PC-9 (cell line): ENCODE data around the gene RAB3IL1. TPM values are rescaled to one million over a fixed set of nuclear protein-coding genes. Genes with fewer than 3 reads are reported as not detected.

ENCODE experiments used
- BruUV-seq: library from RNA; stranded (reverse); fragments of 400-500 nt; replicated peaks from 2 replicates; lab custom pipeline; 2021; lab: Mats Ljungman, UMichigan
- CTCF ChIA-PET: fragments of 300-600 bp; sonication (Branson Sonifier 250); formaldehyde crosslinking; loops from one replicate; lab custom pipeline; 2022; ENCODE audit warnings: antibody characterized with exemption; lab: Charles Lee
- POLR2A ChIA-PET: fragments of 300-600 bp; sonication (Branson Sonifier 250); formaldehyde crosslinking; loops from one replicate; lab custom pipeline; 2022; ENCODE audit warnings: antibody characterized with exemption; ENCODE audit not compliant: unreplicated experiment; lab: Charles Lee
- DNase-seq, 2 experiments: peaks; one replicate each; pipeline versions ENCODE4 v3.0.0 to v3.0.0-alpha.2; 2015 to 2022; ENCODE audit warnings: mixed read lengths in 1 of 2
- H2AFZ ChIP-seq: fragments of 200-600 bp; sonication (generic); 2 replicates; pipeline ENCODE4 v1.8.1; 2017; ENCODE audit warnings: antibody characterized with exemption
- H3F3A ChIP-seq: fragments of 200-600 bp; sonication (generic); 2 replicates; pipeline ENCODE4 v1.8.1; 2017; ENCODE audit warnings: antibody characterized with exemption, mild to moderate bottlenecking, low read depth; ENCODE audit not compliant: insufficient read depth
- H3K27ac ChIP-seq: fragments of 200-600 bp; sonication (generic); 2 replicates; pipeline ENCODE4 v1.6.1; 2016; ENCODE audit warnings: mixed run types
- H3K27me3 ChIP-seq: fragments of 200-600 bp; sonication (generic); 2 replicates; pipeline ENCODE4 v1.6.1; 2016; ENCODE audit warnings: low read depth, mixed run types; ENCODE audit not compliant: insufficient read depth
- H3K36me3 ChIP-seq: fragments of 200-600 bp; sonication (generic); 2 replicates; pipeline ENCODE4 v1.6.1; 2016; ENCODE audit warnings: low read depth, mixed run types
- H3K4me1 ChIP-seq: fragments of 200-600 bp; sonication (generic); replicated peaks from 2 replicates; pipeline ENCODE4 v1.6.1; 2016; ENCODE audit warnings: mixed run types; ENCODE audit not compliant: insufficient read depth
- H3K4me2 ChIP-seq: fragments of 200-600 bp; sonication (generic); 2 replicates; pipeline ENCODE4 v1.6.1; 2017; ENCODE audit warnings: mixed run types
- H3K4me3 ChIP-seq: fragments of 200-600 bp; sonication (generic); 2 replicates; pipeline ENCODE4 v1.6.1; 2016; ENCODE audit warnings: mixed run types
- H3K79me2 ChIP-seq: fragments of 200-600 bp; sonication (generic); 2 replicates; pipeline ENCODE4 v1.6.1; 2017; ENCODE audit warnings: low read depth, mixed run types
- H3K9me2 ChIP-seq: fragments of 200-600 bp; sonication (generic); 2 replicates; pipeline ENCODE4 v1.8.1; 2017; ENCODE audit warnings: mild to moderate bottlenecking; ENCODE audit not compliant: insufficient read depth
- H3K9me3 ChIP-seq: fragments of 200-600 bp; sonication (generic); 2 replicates; pipeline ENCODE4 v1.8.1; 2016; ENCODE audit warnings: low read depth; ENCODE audit not compliant: insufficient read depth
- H4K20me1 ChIP-seq: fragments of 200-600 bp; sonication (generic); 2 replicates; pipeline ENCODE4 v1.8.1; 2017; ENCODE audit not compliant: insufficient read depth
- CTCF ChIP-seq: fragments of 200-600 bp; sonication (generic); conservative IDR thresholded peaks from 2 replicates; pipeline ENCODE4 v1.6.1; 2017; ENCODE audit warnings: mixed run types, antibody characterized with exemption, mild to moderate bottlenecking, moderate library complexity
- EZH2 ChIP-seq: fragments of 200-600 bp; sonication (generic); IDR thresholded peaks from 2 replicates; pipeline ENCODE4 v1.8.0; 2017; ENCODE audit warnings: antibody characterized with exemption, low read depth
- intact Hi-C: fragments of 100-400 bp; cut with micrococcal nuclease; formaldehyde crosslinking; loops from one replicate; pipeline ENCODE4 v1.10.0; 2022; ENCODE audit not compliant: unreplicated experiment
- total RNA-seq: library from RNA; stranded (reverse); gene quantifications from 2 replicates; pipeline ENCODE4 v1.2.3, GENCODE V29; 2021

RAB3IL1 gene
- total RNA-seq, 1 experiment from 2014 or later: 4.4 TPM

GRCh38 chr11:61911701-61912529 is 5.5 kb downstream of the RAB3IL1 start:
- peaks cover 9% of the 10 kb centered on the region; the same call in 1 of the 2 replicates for H3F3A ChIP-seq
- no peaks in the 10 kb centered on the region for H3K9me2 ChIP-seq
- no peak for DNase-seq
- H3K4me3 ChIP-seq: no peak overlapping the region
- POLR2A ChIA-PET: no interaction called here
- H3K27ac ChIP-seq: no peak overlapping the region
- no peak overlapping the region for H3K4me2 ChIP-seq
- H3K4me1 ChIP-seq: no peaks in the 10 kb centered on the region
- BruUV-seq: no TSS peak
- H3K79me2 ChIP-seq: no peaks in the 10 kb centered on the region
- CTCF ChIA-PET: interaction anchor here (0.6 kb wide), 1 partner anchor 13 kb away, joined by 6 read pairs; no protein-coding TSS in a partner anchor
- no peaks in the 10 kb centered on the region for H3K9me3 ChIP-seq
- no peak for TF ChIP-seq CTCF
- no peak for TF ChIP-seq EZH2
- H2AFZ ChIP-seq: no peak overlapping the region
- no peaks in the 10 kb centered on the region for H3K36me3 ChIP-seq
- intact Hi-C loops: no loop called here
- no peaks in the 10 kb centered on the region for H4K20me1 ChIP-seq
- H3K27me3 ChIP-seq: no peaks in the 10 kb centered on the region

- no peak for TF ChIP-seq CTCF
- TF ChIP-seq EZH2: no peak
- ChIA-PET POLR2A (no interaction called here), CTCF (interaction anchor here (0.6 kb wide), 1 partner anchor 13 kb away, joined by 6 read pairs; no protein-coding TSS in a partner anchor)
- no peak for DNase-seq
- H4K20me1 ChIP-seq: no peaks in the 10 kb centered on the region
- no peaks in the 10 kb centered on the region for H3K4me1 ChIP-seq
- no peaks in the 10 kb centered on the region for H3K9me2 ChIP-seq
- H3F3A ChIP-seq: peaks cover 9% of the 10 kb centered on the region; the same call in 1 of the 2 replicates
- intact Hi-C loops: no loop called here
- no peak overlapping the region for H3K27ac ChIP-seq
- no TSS peak for BruUV-seq
- H3K4me2 ChIP-seq: no peak overlapping the region
- no peaks in the 10 kb centered on the region for H3K27me3 ChIP-seq
- no peaks in the 10 kb centered on the region for H3K9me3 ChIP-seq
- H3K79me2 ChIP-seq: no peaks in the 10 kb centered on the region
- no peak overlapping the region for H3K4me3 ChIP-seq
- H2AFZ ChIP-seq: no peak overlapping the region
- no peaks in the 10 kb centered on the region for H3K36me3 ChIP-seq
These were observed 6.2 kb downstream of the RAB3IL1 start for GRCh38 chr11:61911128-61911700.

- H3K27ac ChIP-seq: no peak overlapping the region
These were observed 6.9 kb downstream of the RAB3IL1 start for GRCh38 chr11:61910187-61911127.

More at GRCh38 chr11:61910187-61911127, 6.9 kb downstream of the RAB3IL1 start:
- no peaks in the 10 kb centered on the region for H3K4me1 ChIP-seq
- no peaks in the 10 kb centered on the region for H3K36me3 ChIP-seq
- no peak overlapping the region for H3K4me3 ChIP-seq
- ChIA-PET CTCF (interaction anchor here (0.6 to 1.1 kb wide), 2 partner anchors 37 to 38 kb away, joined by 4 to 5 read pairs; no protein-coding TSS in a partner anchor), POLR2A (no interaction called here)
- BruUV-seq: no TSS peak
- H3K9me2 ChIP-seq: no peaks in the 10 kb centered on the region
- intact Hi-C loops: no loop called here
- H3F3A ChIP-seq: peaks cover 6% of the 10 kb centered on the region; the same call in 1 of the 2 replicates
- H3K79me2 ChIP-seq: no peaks in the 10 kb centered on the region
- H3K4me2 ChIP-seq: no peak overlapping the region
- DNase-seq: no peak
- no peak for TF ChIP-seq CTCF
- TF ChIP-seq EZH2: no peak
- H3K27me3 ChIP-seq: no peaks in the 10 kb centered on the region
- no peak overlapping the region for H2AFZ ChIP-seq
- H3K9me3 ChIP-seq: no peaks in the 10 kb centered on the region
- no peaks in the 10 kb centered on the region for H4K20me1 ChIP-seq
